MM.1S (cell line): ENCODE data around the gene ADCY3.

Experiments used
- DNase-seq: peaks from one replicate; pipeline ENCODE4 v3.0.0-alpha.2; 2015
- H2AFZ ChIP-seq: fragments of 300-600 bp; sonication (generic); 2 replicates; pipeline ENCODE4 v1.6.0; 2016; ENCODE audit warnings: antibody characterized with exemption, low read length
- H3F3A ChIP-seq: fragments of 300-600 bp; sonication (generic); 2 replicates; pipeline ENCODE4 v1.6.1; 2016; ENCODE audit warnings: mild to moderate bottlenecking, antibody characterized with exemption, low read length, moderate library complexity, mixed read lengths; ENCODE audit not compliant: insufficient read depth
- H3K27ac ChIP-seq: fragments of 300-600 bp; sonication (generic); 2 replicates; pipeline ENCODE4 v1.5.1; 2016; ENCODE audit warnings: mild to moderate bottlenecking, low read length
- H3K27me3 ChIP-seq: fragments of 300-600 bp; sonication (generic); replicated peaks from 2 replicates; pipeline ENCODE4 v1.6.0; 2016; ENCODE audit warnings: low read length; ENCODE audit not compliant: insufficient read depth
- H3K36me3 ChIP-seq: fragments of 300-600 bp; sonication (generic); replicated peaks from 2 replicates; pipeline ENCODE4 v1.6.1; 2016; ENCODE audit warnings: mild to moderate bottlenecking, low read length, mixed read lengths; ENCODE audit not compliant: insufficient read depth
- H3K4me1 ChIP-seq: fragments of 300-600 bp; sonication (generic); 2 replicates; pipeline ENCODE4 v1.6.1; 2016; ENCODE audit warnings: low read length, mixed read lengths
- H3K4me2 ChIP-seq: fragments of 300-600 bp; sonication (generic); 2 replicates; pipeline ENCODE4 v1.6.0; 2016; ENCODE audit warnings: low read depth, low read length
- H3K4me3 ChIP-seq: fragments of 300-600 bp; sonication (generic); 2 replicates; pipeline ENCODE4 v1.5.1; 2016; ENCODE audit warnings: low read length, mixed read lengths
- H3K79me2 ChIP-seq: fragments of 300-600 bp; sonication (generic); 2 replicates; pipeline ENCODE4 v1.6.1; 2016; ENCODE audit warnings: mixed run types, low read length, mixed read lengths
- H3K9ac ChIP-seq: fragments of 300-600 bp; sonication (generic); 2 replicates; pipeline ENCODE4 v1.6.1; 2016; ENCODE audit warnings: low read length, mixed read lengths
- H3K9me2 ChIP-seq: fragments of 300-600 bp; sonication (generic); replicated peaks from 2 replicates; pipeline ENCODE4 v1.6.1; 2016; ENCODE audit warnings: mild to moderate bottlenecking, low read length, mixed read lengths; ENCODE audit not compliant: insufficient read depth
- H3K9me3 ChIP-seq: fragments of 300-600 bp; sonication (generic); replicated peaks from 2 replicates; pipeline ENCODE4 v1.6.1; 2016; ENCODE audit warnings: mild to moderate bottlenecking, low read length, mixed read lengths; ENCODE audit not compliant: insufficient read depth
- H4K20me1 ChIP-seq: fragments of 300-600 bp; sonication (generic); 2 replicates; pipeline ENCODE4 v1.6.1; 2016; ENCODE audit warnings: mild to moderate bottlenecking, low read length, moderate library complexity, mixed read lengths; ENCODE audit not compliant: insufficient read depth
- CTCF ChIP-seq: fragments of 300-600 bp; sonication (generic); IDR thresholded peaks from 2 replicates; pipeline ENCODE4 v1.5.1; 2016; ENCODE audit warnings: antibody characterized with exemption, low read length, mixed read lengths
- EZH2 ChIP-seq: fragments of 300-600 bp; sonication (generic); optimal IDR thresholded peaks from 2 replicates; pipeline ENCODE3; 2017; ENCODE audit warnings: low read depth, mild to moderate bottlenecking, antibody characterized with exemption, low read length, mixed read lengths
- EZH2phosphoT487 ChIP-seq: fragments of 300-600 bp; sonication (generic); IDR thresholded peaks from 2 replicates; pipeline ENCODE4 v1.6.1; 2018; ENCODE audit warnings: antibody characterized with exemption, low read length

Gene ADCY3

DNA sequence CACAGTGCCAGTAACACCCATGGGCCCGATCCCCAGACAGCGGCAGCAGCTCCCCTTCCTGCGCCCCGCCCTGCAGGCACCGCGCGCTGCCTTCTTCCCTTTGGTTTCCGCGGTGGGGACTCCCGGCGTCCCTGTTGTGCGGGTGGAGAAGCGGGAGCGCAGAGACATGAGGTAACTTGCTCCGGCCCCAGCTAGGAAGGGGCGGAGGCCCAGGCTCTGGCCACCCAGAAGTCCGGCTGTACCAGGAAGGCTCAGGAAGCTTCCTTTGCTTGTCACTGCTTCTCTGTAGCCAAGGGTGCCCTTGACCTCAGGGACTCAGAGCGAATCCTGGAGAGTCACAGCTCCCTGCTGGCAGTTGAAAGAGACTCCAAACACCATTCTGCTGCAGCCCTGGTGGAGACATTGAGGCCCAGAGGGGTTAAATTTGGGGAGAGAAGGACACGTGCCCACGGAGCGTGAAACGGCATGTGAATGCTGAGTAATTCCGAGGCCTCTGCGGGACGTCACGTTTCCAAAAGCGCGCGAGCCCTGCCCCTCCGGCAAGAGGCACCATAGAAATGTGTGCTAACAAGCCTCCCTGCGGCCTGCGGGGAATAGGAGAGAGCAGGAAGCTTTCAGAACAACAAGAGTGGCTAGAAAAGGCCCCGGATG lies 6.7 kb upstream of the ADCY3 start:
- Histone ChIP-seq H3K9me2 (no peaks in the 10 kb centered on the region), H3K79me2 (no peaks in the 10 kb centered on the region), H3K9me3 (no peaks in the 10 kb centered on the region), H3F3A (peaks cover 11% of the 10 kb centered on the region), H4K20me1 (no peaks in the 10 kb centered on the region), H3K27me3 (no peaks in the 10 kb centered on the region), H3K27ac (no peak overlapping the region), H3K9ac (no peak overlapping the region), H2AFZ (no peak overlapping the region), H3K4me3 (no peak overlapping the region), H3K4me2 (no peak overlapping the region), H3K4me1 (peaks cover 14% of the 10 kb centered on the region), H3K36me3 (no peaks in the 10 kb centered on the region)
- TF ChIP-seq EZH2 = no peak
- no peak for DNase-seq

DNA sequence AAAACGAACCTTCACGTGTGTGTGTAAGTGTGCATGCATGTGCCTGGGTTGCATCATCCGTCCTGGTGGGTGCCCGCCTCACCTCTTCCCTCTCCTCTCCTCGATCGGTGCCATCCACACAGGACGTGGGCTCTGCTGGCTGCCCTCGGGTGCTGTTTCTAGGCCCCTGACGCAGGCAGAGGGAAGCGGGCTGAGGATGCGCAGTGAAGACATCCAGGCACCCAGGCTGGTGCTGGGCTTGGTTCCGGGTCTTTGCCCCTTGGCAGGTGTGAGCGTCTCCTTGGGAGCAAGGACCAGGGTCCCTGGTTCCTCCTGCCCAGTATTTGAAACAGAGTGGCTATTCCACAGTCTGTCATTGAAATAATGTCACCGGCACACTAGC lies 6.2 kb upstream of the ADCY3 start:
- no peak overlapping the region for H3K4me3 ChIP-seq
- H3F3A ChIP-seq = peaks cover 11% of the 10 kb centered on the region
- H3K27ac ChIP-seq = no peak overlapping the region
- no peaks in the 10 kb centered on the region for H3K27me3 ChIP-seq
- H3K9me2 ChIP-seq = no peaks in the 10 kb centered on the region
- no peaks in the 10 kb centered on the region for H4K20me1 ChIP-seq
- no peak overlapping the region for H3K4me2 ChIP-seq
- H2AFZ ChIP-seq = no peak overlapping the region
- H3K36me3 ChIP-seq = no peaks in the 10 kb centered on the region
- no peak overlapping the region for H3K9ac ChIP-seq
- no peaks in the 10 kb centered on the region for H3K9me3 ChIP-seq
- no peak for DNase-seq
- no peaks in the 10 kb centered on the region for H3K79me2 ChIP-seq
- TF ChIP-seq EZH2phosphoT487 = no peak
- no peak for TF ChIP-seq CTCF
- no peak for TF ChIP-seq EZH2
- H3K4me1 ChIP-seq = peaks cover 12% of the 10 kb centered on the region

DNA sequence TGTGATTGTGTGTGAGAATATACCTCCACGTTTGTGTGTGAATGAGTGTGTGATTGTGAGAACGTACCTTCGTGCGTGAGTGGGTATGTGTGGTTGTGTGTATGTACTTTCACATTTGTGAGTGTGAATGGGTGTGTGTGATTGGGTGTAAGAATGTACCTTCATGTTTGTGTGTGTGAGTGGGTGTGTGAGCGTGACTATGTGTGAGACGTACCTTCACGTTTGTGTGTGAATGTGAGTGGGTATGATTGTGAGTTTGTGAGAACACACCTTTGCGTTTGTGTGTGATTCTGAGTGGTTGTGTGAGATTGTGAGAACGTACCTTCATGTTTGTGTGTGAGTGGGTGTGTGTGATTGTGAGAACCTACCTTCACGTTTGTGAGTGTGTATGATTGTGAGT lies 5.8 kb upstream of the ADCY3 start:
- no peak overlapping the region for H3K4me3 ChIP-seq
- no peak overlapping the region for H2AFZ ChIP-seq
- no peaks in the 10 kb centered on the region for H3K9me3 ChIP-seq
- TF ChIP-seq EZH2 = no peak
- no peak for TF ChIP-seq EZH2phosphoT487
- no peak for TF ChIP-seq CTCF
- no peak overlapping the region for H3K27ac ChIP-seq
- no peaks in the 10 kb centered on the region for H3K36me3 ChIP-seq
- H3K9ac ChIP-seq = no peak overlapping the region
- H3K4me2 ChIP-seq = no peak overlapping the region
- peaks cover 8% of the 10 kb centered on the region for H3K4me1 ChIP-seq
- H4K20me1 ChIP-seq = no peaks in the 10 kb centered on the region
- no peaks in the 10 kb centered on the region for H3K79me2 ChIP-seq
- H3K27me3 ChIP-seq = no peaks in the 10 kb centered on the region
- peaks cover 11% of the 10 kb centered on the region for H3F3A ChIP-seq
- no peak for DNase-seq
- H3K9me2 ChIP-seq = no peaks in the 10 kb centered on the region

DNA sequence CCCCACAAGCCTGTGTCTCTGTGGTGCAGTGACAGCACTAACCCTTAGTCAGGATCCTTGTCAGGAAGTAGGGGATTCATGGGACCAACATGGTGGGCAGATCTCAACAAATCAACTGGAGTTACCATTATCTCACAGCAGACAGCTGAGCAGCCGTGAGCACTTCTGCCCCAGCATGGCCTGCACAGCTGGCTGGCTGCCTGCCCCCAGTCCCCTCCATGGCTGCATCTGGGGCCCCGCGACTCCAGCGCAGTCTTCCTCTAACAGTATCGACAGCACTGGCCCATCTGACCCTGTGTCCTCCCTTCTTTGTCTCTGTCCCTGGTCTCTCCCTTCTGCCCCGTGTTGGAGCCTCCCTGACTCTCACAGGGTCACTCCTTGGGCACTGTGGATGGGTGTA lies 4.7 kb upstream of the ADCY3 start:
- Histone ChIP-seq H3K27me3 (no peaks in the 10 kb centered on the region), H3K9ac (no peak overlapping the region), H3K4me3 (no peak overlapping the region), H3F3A (peaks cover 10% of the 10 kb centered on the region), H4K20me1 (no peaks in the 10 kb centered on the region), H2AFZ (no peak overlapping the region), H3K4me2 (no peak overlapping the region), H3K36me3 (no peaks in the 10 kb centered on the region), H3K9me3 (no peaks in the 10 kb centered on the region), H3K9me2 (no peaks in the 10 kb centered on the region), H3K79me2 (no peaks in the 10 kb centered on the region), H3K27ac (no peak overlapping the region), H3K4me1 (no peaks in the 10 kb centered on the region)
- no peak for DNase-seq
- TF ChIP-seq EZH2phosphoT487 (no peak), CTCF (no peak), EZH2 (no peak)
